A549 (cell line): ENCODE results near the gene LRRC4B. TPM values are rescaled to one million over a fixed set of nuclear protein-coding genes. Genes with fewer than 3 reads are reported as not detected.

Experiments used
- ATAC-seq, 2 experiments: fragments of 200-7000 bp in 1 of 2; fragments of >200 bp in 1 of 2; cut with Nextera tagmentation in 1 of 2; cut with Tn5 transposase in 1 of 2; 3 replicates each; pipeline versions ENCODE4 v1.8.0 to v1.9.1; 2018 to 2020; ENCODE audit warnings: mild to moderate bottlenecking in 1 of 2, moderate library complexity in 1 of 2
- CTCF ChIA-PET: fragments of 300-600 bp; sonication (Branson Sonifier 250); formaldehyde crosslinking; extraction: SDS; loops from one replicate; lab custom pipeline; 2021; ENCODE audit warnings: antibody characterized with exemption, inconsistent platforms; lab: Yijun Ruan, JAX
- POLR2A ChIA-PET: fragments of 350-600 bp; formaldehyde crosslinking; extraction: SDS; loops from one replicate; lab custom pipeline; 2021; ENCODE audit warnings: antibody characterized with exemption, inconsistent platforms; lab: Yijun Ruan, JAX
- DNase-seq, 2 experiments: peaks; one replicate each; pipeline versions ENCODE4 v3.0.0 to v3.0.0-alpha.2; 2011 to 2016; ENCODE audit warnings: low read depth in 1 of 2, low spot score in 1 of 2
- FAIRE-seq: peaks from 2 replicates; lab custom pipeline; 2011; peaks lifted over from hg19 to GRCh38; lab: Jason Lieb, UNC
- H3K27ac ChIP-seq, 2 experiments: fragments of >200 bp; sonication (Bioruptor Twin); formaldehyde crosslinking; 3 replicates each; pipeline ENCODE4 v1.5.1; 2016 to 2017
- H3K4me1 ChIP-seq: fragments of >200 bp; sonication (Bioruptor Twin); formaldehyde crosslinking; 3 replicates; pipeline ENCODE4 v1.6.1; 2016
- H3K4me2 ChIP-seq: fragments of >200 bp; sonication (Bioruptor Twin); formaldehyde crosslinking; 3 replicates; pipeline ENCODE4 v1.6.1; 2016
- H3K4me3 ChIP-seq: fragments of >200 bp; sonication (Bioruptor Twin); formaldehyde crosslinking; 3 replicates; pipeline ENCODE4 v1.5.1; 2016
- H3K9me3 ChIP-seq: fragments of >200 bp; sonication (Bioruptor Twin); formaldehyde crosslinking; 3 replicates; pipeline ENCODE4 v1.6.1; 2016
- BHLHE40 ChIP-seq: IDR thresholded peaks from 2 replicates; pipeline ENCODE4 v1.6.1; 2012; ENCODE audit warnings: low read depth, low read length, inconsistent platforms
- CHD2 ChIP-seq: fragments of 150-350 bp; IDR thresholded peaks from 2 replicates; pipeline ENCODE4 v1.6.1; 2014; ENCODE audit warnings: low read length; ENCODE audit not compliant: partially characterized antibody
- CHD4 ChIP-seq: fragments of 200-600 bp; sonication (generic); IDR thresholded peaks from 2 replicates; pipeline ENCODE4 v1.6.1; 2016; ENCODE audit warnings: antibody characterized with exemption, mild to moderate bottlenecking, borderline replicate concordance
- EHMT2 ChIP-seq: fragments of 200-600 bp; sonication (generic); IDR thresholded peaks from 2 replicates; pipeline ENCODE4 v1.6.1; 2016; ENCODE audit warnings: antibody characterized with exemption, low read depth, mild to moderate bottlenecking, moderate library complexity
- ESRRA ChIP-seq: fragments of 150-350 bp; IDR thresholded peaks from 2 replicates; pipeline ENCODE4 v1.6.1; 2014; ENCODE audit warnings: mild to moderate bottlenecking, low read length, borderline replicate concordance
- FOSL2 ChIP-seq, 2 experiments: fragments of 450-650 bp in 1 of 2; fragments of >200 bp in 1 of 2; sonication (Bioruptor Twin) in 1 of 2; formaldehyde crosslinking; IDR thresholded peaks; 2 replicates each; pipeline versions ENCODE4 v1.5.0 to v1.6.1; 2016 to 2020; ENCODE audit warnings: mild to moderate bottlenecking in 1 of 2, moderate library complexity in 1 of 2
- GATA3 ChIP-seq: IDR thresholded peaks from 2 replicates; pipeline ENCODE4 v1.6.1; 2012; ENCODE audit warnings: borderline replicate concordance
- HEYL ChIP-seq: fragments of 250-450 bp; sonication (Bioruptor Pico); IDR thresholded peaks from 2 replicates; pipeline ENCODE4 v1.8.0; 2021; ENCODE audit warnings: mild to moderate bottlenecking, moderate library complexity
- HOXB13 ChIP-seq: fragments of 250-450 bp; sonication (Bioruptor Pico); IDR thresholded peaks from 2 replicates; pipeline ENCODE4 v1.5.0; 2020; ENCODE audit warnings: low read depth, mild to moderate bottlenecking, moderate library complexity
- JUN ChIP-seq, 2 experiments: fragments of >200 bp; sonication (Bioruptor Twin); formaldehyde crosslinking; IDR thresholded peaks; 2 replicates in 1 of 2; 3 replicates in 1 of 2; pipeline ENCODE4 v1.6.1; 2016 to 2017
- KDM5A ChIP-seq: fragments of 200-600 bp; sonication (generic); IDR thresholded peaks from 2 replicates; pipeline ENCODE4 v1.6.1; 2016; ENCODE audit warnings: antibody characterized with exemption, mild to moderate bottlenecking
- MAFK ChIP-seq: fragments of 450-650 bp; IDR thresholded peaks from 2 replicates; pipeline ENCODE4 v1.6.1; 2014; ENCODE audit not compliant: partially characterized antibody
- PHF8 ChIP-seq: fragments of 200-600 bp; sonication (generic); IDR thresholded peaks from 2 replicates; pipeline ENCODE4 v1.6.1; 2016; ENCODE audit warnings: low read depth, mild to moderate bottlenecking, antibody characterized with exemption, moderate library complexity, borderline replicate concordance
- POLR2A ChIP-seq: IDR thresholded peaks from 2 replicates; pipeline ENCODE4 v1.6.1; 2012; ENCODE audit warnings: mild to moderate bottlenecking, low read length
- RAD21 ChIP-seq, 2 experiments: fragments of >200 bp in 1 of 2; sonication (Bioruptor Twin) in 1 of 2; formaldehyde crosslinking in 1 of 2; IDR thresholded peaks in 1 of 2; conservative IDR thresholded peaks in 1 of 2; 2 replicates in 1 of 2; 3 replicates in 1 of 2; pipeline ENCODE4 v1.6.1; 2012 to 2018; ENCODE audit warnings: inconsistent platforms in 1 of 2
- RARB ChIP-seq: fragments of 250-450 bp; sonication (Bioruptor Pico); IDR thresholded peaks from 2 replicates; pipeline ENCODE4 v1.8.0; 2021; ENCODE audit warnings: mild to moderate bottlenecking, moderate library complexity
- RNF2 ChIP-seq: fragments of 200-600 bp; sonication (generic); IDR thresholded peaks from 2 replicates; pipeline ENCODE4 v1.6.1; 2016; ENCODE audit warnings: low read depth, mild to moderate bottlenecking, antibody characterized with exemption, moderate library complexity, borderline replicate concordance
- TFCP2L1 ChIP-seq: fragments of 250-450 bp; sonication (Bioruptor Pico); IDR thresholded peaks from 2 replicates; pipeline ENCODE4 v1.5.0; 2021; ENCODE audit warnings: mild to moderate bottlenecking
- TP53 ChIP-seq: fragments of 250-450 bp; sonication (Bioruptor Pico); IDR thresholded peaks from 2 replicates; pipeline ENCODE4 v1.5.0; 2021; ENCODE audit warnings: mild to moderate bottlenecking, moderate library complexity
- WGBS: methylation state at CpG from one replicate; pipeline ENCODE4 v1.1.6; 2017; ENCODE audit errors: missing lambda C conversion rate; 5-methylcytosine and 5-hydroxymethylcytosine counted together
- polyA plus RNA-seq, 4 experiments: library from polyadenylated mRNA; depleted of rRNA in 3 of 4; stranded (reverse); fragments of >200 nt; fragmentation: RNase III in 1 of 4; extraction: RNeasy Plus Mini Kit Qiagen cat#74134 plus additional on column Dnase treatment in 1 of 4; gene quantifications; 2 replicates in 3 of 4; 3 replicates in 1 of 4; pipeline ENCODE4 v1.2.3, GENCODE V29; 2011 to 2017
- TF ChIP-seq, protein P1 (sequence below): fragments of >200 bp; sonication (Bioruptor Twin); formaldehyde crosslinking; IDR thresholded peaks from 3 replicates; pipeline ENCODE4 v1.5.1; 2016
- TF ChIP-seq, protein P2 (sequence below): fragments of 250-450 bp; sonication (Bioruptor Pico); IDR thresholded peaks from 2 replicates; pipeline ENCODE4 v1.5.0; 2020; ENCODE audit warnings: low read depth, mild to moderate bottlenecking, moderate library complexity
- TF ChIP-seq, protein P3 (sequence below): fragments of 250-450 bp; sonication (Bioruptor Pico); IDR thresholded peaks from 2 replicates; pipeline ENCODE4 v1.5.0; 2021; ENCODE audit warnings: mild to moderate bottlenecking, moderate library complexity, borderline replicate concordance
- TF ChIP-seq, protein P4 (sequence below): fragments of 150-350 bp; IDR thresholded peaks from 2 replicates; pipeline ENCODE4 v1.6.1; 2014; ENCODE audit warnings: low read depth, mild to moderate bottlenecking, low read length

The LRRC4B gene
- polyA plus RNA-seq, 2 of the 4 experiments (the other 2 are of a cell fraction) = 0.54 to 0.97 TPM

DNA sequence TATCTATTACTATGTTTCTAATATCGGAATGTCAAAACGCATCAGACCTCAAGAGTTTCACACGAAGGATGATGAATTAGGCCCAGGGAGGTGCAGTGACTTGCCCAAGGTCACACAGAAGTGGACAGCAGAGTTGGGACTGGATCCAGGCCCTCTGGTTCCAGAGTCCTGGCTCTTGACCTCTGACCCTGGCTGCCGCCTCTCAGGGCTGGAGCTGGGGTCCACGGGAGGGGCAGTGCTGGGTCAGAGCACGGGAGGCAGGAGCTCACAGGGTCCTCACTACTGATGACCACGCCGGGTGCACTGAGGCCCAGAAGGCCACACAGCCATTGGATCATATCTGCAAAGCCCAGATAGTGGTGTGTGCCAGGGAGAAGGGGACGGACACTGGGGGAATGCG lies 45.4 kb downstream of the LRRC4B start:
- no peak for DNase-seq
- ATAC-seq = no peak
- FAIRE-seq = no peak
- Histone ChIP-seq H3K9me3 (no peaks in the 10 kb centered on the region; the same call in 2 of the 3 replicates), H3K27ac (no peak overlapping the region), H3K4me2 (no peak overlapping the region), H3K4me1 (no peaks in the 10 kb centered on the region), H3K4me3 (no peak overlapping the region)
- POLR2A ChIA-PET = no interaction called here
- 71% methylated on average over 10 of the region's 10 CpGs for WGBS
- TF ChIP-seq POLR2A = no peak
- no peak for TF ChIP-seq RAD21 (conservative IDR thresholded peaks at IDR 0.05 in 1 of 2, IDR thresholded peaks at IDR 0.05 in 1 of 2)
- TF ChIP-seq BHLHE40 = no peak
- TF ChIP-seq, protein P1, sequence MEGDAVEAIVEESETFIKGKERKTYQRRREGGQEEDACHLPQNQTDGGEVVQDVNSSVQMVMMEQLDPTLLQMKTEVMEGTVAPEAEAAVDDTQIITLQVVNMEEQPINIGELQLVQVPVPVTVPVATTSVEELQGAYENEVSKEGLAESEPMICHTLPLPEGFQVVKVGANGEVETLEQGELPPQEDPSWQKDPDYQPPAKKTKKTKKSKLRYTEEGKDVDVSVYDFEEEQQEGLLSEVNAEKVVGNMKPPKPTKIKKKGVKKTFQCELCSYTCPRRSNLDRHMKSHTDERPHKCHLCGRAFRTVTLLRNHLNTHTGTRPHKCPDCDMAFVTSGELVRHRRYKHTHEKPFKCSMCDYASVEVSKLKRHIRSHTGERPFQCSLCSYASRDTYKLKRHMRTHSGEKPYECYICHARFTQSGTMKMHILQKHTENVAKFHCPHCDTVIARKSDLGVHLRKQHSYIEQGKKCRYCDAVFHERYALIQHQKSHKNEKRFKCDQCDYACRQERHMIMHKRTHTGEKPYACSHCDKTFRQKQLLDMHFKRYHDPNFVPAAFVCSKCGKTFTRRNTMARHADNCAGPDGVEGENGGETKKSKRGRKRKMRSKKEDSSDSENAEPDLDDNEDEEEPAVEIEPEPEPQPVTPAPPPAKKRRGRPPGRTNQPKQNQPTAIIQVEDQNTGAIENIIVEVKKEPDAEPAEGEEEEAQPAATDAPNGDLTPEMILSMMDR = no peak
- TF ChIP-seq HEYL (CRISPR knock-in tag) = no peak
- TF ChIP-seq RARB = no peak
- no peak for TF ChIP-seq PHF8
- no peak for TF ChIP-seq MAFK
- TF ChIP-seq CHD4 = no peak
- TF ChIP-seq RNF2 = no peak
- TF ChIP-seq KDM5A = no peak
- no peak for TF ChIP-seq GATA3
- no peak for TF ChIP-seq TP53 (CRISPR knock-in tag)
- no peak for TF ChIP-seq TFCP2L1 (CRISPR knock-in tag)
- TF ChIP-seq, protein P2, sequence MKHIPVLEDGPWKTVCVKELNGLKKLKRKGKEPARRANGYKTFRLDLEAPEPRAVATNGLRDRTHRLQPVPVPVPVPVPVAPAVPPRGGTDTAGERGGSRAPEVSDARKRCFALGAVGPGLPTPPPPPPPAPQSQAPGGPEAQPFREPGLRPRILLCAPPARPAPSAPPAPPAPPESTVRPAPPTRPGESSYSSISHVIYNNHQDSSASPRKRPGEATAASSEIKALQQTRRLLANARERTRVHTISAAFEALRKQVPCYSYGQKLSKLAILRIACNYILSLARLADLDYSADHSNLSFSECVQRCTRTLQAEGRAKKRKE = no peak
- no peak for TF ChIP-seq JUN (IDR thresholded peaks at IDR 0.05)
- CTCF ChIA-PET = interaction anchor here (1.0 to 10.7 kb wide), 5 partner anchors 12 to 261 kb away, joined by 3 to 91 read pairs (median 6); no protein-coding TSS in a partner anchor

- FAIRE-seq (no peak), ATAC-seq (no peak), DNase-seq (no peak)
- WGBS = 66% methylated on average over 17 of the region's 17 CpGs
- H3K4me1 ChIP-seq = peaks cover 10% of the 10 kb centered on the region; the same call in 1 of the 3 replicates
- no peaks in the 10 kb centered on the region; the same call in 2 of the 3 replicates for H3K9me3 ChIP-seq
- H3K4me3 ChIP-seq = no peak overlapping the region
- H3K4me2 ChIP-seq = no peak overlapping the region
- ChIA-PET CTCF (interaction anchor here (0.6 to 10.7 kb wide), 5 partner anchors 16 to 855 kb away, joined by 3 to 91 read pairs (median 6); no protein-coding TSS in a partner anchor), POLR2A (no interaction called here)
- H3K27ac ChIP-seq = no peak overlapping the region
- TF ChIP-seq HOXB13 (CRISPR knock-in tag) (no peak), CHD2 (no peak), FOSL2 (IDR thresholded peaks at IDR 0.05) (no peak), FOSL2 (CRISPR knock-in tag; IDR thresholded peaks at IDR 0.05) (no peak), EHMT2 (no peak), ESRRA (no peak), TP53 (CRISPR knock-in tag) (no peak), PHF8 (no peak), TFCP2L1 (CRISPR knock-in tag) (no peak), RNF2 (no peak), BHLHE40 (no peak), HEYL (CRISPR knock-in tag) (no peak)
- TF ChIP-seq, protein P3, sequence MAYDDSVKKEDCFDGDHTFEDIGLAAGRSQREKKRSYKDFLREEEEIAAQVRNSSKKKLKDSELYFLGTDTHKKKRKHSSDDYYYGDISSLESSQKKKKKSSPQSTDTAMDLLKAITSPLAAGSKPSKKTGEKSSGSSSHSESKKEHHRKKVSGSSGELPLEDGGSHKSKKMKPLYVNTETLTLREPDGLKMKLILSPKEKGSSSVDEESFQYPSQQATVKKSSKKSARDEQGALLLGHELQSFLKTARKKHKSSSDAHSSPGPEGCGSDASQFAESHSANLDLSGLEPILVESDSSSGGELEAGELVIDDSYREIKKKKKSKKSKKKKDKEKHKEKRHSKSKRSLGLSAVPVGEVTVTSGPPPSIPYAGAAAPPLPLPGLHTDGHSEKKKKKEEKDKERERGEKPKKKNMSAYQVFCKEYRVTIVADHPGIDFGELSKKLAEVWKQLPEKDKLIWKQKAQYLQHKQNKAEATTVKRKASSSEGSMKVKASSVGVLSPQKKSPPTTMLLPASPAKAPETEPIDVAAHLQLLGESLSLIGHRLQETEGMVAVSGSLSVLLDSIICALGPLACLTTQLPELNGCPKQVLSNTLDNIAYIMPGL (CRISPR knock-in tag) = no peak
- TF ChIP-seq, protein P4, sequence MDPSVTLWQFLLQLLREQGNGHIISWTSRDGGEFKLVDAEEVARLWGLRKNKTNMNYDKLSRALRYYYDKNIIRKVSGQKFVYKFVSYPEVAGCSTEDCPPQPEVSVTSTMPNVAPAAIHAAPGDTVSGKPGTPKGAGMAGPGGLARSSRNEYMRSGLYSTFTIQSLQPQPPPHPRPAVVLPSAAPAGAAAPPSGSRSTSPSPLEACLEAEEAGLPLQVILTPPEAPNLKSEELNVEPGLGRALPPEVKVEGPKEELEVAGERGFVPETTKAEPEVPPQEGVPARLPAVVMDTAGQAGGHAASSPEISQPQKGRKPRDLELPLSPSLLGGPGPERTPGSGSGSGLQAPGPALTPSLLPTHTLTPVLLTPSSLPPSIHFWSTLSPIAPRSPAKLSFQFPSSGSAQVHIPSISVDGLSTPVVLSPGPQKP = no peak
- TF ChIP-seq, all 56 proteins: peak for 0
Observed at GRCh38 chr19:50520822-50521465, 47.3 kb downstream of the LRRC4B start.
